Colonic mucosa (tissue), 4 donors: ENCODE measurements around the gene TRPM3. TPM values are rescaled to one million over a fixed set of nuclear protein-coding genes. Genes with fewer than 3 reads are reported as not detected.
"Not testable (repeated sequence)": the region's sequence is repeated elsewhere in the genome, so short reads cannot be mapped to it uniquely, and the experiment has no call there.

Experiments used
- DNase-seq: peaks from one replicate; pipeline ENCODE4 v3.0.0-alpha.2; 2020
- H3K27ac ChIP-seq: fragments of 200-600 bp; one replicate; pipeline ENCODE4 v1.8.0; 2021
- H3K27me3 ChIP-seq: fragments of 200-600 bp; one replicate; pipeline ENCODE4 v1.8.0; 2021
- H3K36me3 ChIP-seq: fragments of 200-600 bp; one replicate; pipeline ENCODE4 v1.8.0; 2021
- H3K4me1 ChIP-seq: fragments of 200-600 bp; one replicate; pipeline ENCODE4 v1.8.0; 2021; ENCODE audit warnings: mild to moderate bottlenecking
- H3K4me3 ChIP-seq: fragments of 200-600 bp; one replicate; pipeline ENCODE4 v1.8.0; 2021
- H3K9ac ChIP-seq, 2 donors: one replicate each; pipeline ENCODE4 v1.7.0; 2013; ENCODE audit warnings: control low read depth in 2 of 2, low read depth in 2 of 2, low read length in 2 of 2
- H3K9me3 ChIP-seq: fragments of 200-600 bp; one replicate; pipeline ENCODE4 v1.8.0; 2021
- intact Hi-C: fragments of 100-400 bp; cut with DNase I; formaldehyde crosslinking; loops from one replicate; pipeline ENCODE4 v1.14.1; 2022
- total RNA-seq, 2 donors: library from RNA; stranded (reverse); fragmentation: NEBNext Ultra II Directional in 1 of 2; extraction: Animal tissue kit (Norgen Biotek cat#: 25700) in 1 of 2; gene quantifications; one replicate each; pipeline ENCODE4 v1.2.1, GENCODE V29; 2021
- TF ChIP-seq, protein P1 (sequence below): fragments of 200-600 bp; IDR thresholded peaks from one replicate; pipeline ENCODE4 v1.8.0; 2022; ENCODE audit warnings: antibody characterized with exemption, mild to moderate bottlenecking
- donor health status: healthy.
- donor health status: DM: no; HTN: no; CAD: no.
- donor health status: DM: no; HTN: no; CAD: no.

Gene TRPM3
- total RNA-seq, 2 donors from 2014 or later: 0.32 to 0.35 TPM

DNA sequence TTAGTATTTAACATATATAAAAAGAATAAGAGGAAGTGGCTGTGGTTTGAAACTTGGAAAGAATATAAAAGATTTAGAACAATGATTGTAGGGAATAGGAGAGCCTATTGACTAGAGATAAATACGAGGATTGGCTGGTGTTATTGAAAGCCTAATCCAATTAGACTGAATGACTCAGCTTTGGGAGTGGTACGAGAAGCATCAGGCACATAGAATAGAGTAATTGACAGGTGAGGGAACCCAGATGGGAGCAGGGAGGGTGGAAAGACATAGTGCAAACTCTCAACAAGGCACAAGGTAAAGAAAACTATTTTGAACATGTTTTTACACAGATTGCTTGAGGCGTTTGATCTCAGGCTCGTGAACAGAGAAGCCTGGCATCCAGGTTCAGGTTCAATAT lies 368.1 kb downstream of the TRPM3 start:
- TF ChIP-seq, protein P1, sequence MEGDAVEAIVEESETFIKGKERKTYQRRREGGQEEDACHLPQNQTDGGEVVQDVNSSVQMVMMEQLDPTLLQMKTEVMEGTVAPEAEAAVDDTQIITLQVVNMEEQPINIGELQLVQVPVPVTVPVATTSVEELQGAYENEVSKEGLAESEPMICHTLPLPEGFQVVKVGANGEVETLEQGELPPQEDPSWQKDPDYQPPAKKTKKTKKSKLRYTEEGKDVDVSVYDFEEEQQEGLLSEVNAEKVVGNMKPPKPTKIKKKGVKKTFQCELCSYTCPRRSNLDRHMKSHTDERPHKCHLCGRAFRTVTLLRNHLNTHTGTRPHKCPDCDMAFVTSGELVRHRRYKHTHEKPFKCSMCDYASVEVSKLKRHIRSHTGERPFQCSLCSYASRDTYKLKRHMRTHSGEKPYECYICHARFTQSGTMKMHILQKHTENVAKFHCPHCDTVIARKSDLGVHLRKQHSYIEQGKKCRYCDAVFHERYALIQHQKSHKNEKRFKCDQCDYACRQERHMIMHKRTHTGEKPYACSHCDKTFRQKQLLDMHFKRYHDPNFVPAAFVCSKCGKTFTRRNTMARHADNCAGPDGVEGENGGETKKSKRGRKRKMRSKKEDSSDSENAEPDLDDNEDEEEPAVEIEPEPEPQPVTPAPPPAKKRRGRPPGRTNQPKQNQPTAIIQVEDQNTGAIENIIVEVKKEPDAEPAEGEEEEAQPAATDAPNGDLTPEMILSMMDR: no peak
- Histone ChIP-seq H3K4me3 (no peak overlapping the region), H3K27ac (no peak overlapping the region), H3K36me3 (no peaks in the 10 kb centered on the region), H3K9ac (no peak overlapping the region), H3K4me1 (no peaks in the 10 kb centered on the region), H3K27me3 (no peaks in the 10 kb centered on the region), H3K9me3 (no peaks in the 10 kb centered on the region)
- intact Hi-C loops: no loop called here
- no peak for DNase-seq

GRCh38 chr9:70749066-70749465 lies 372.4 kb downstream of the TRPM3 start:
- Histone ChIP-seq H3K27me3 (no peaks in the 10 kb centered on the region), H3K4me1 (no peaks in the 10 kb centered on the region), H3K36me3 (no peaks in the 10 kb centered on the region), H3K27ac (no peak overlapping the region), H3K9me3 (no peaks in the 10 kb centered on the region), H3K9ac (no peak overlapping the region), H3K4me3 (no peak overlapping the region)
- TF ChIP-seq, protein P1: no peak
- no peak for DNase-seq
- intact Hi-C loops: no loop called here

- no peaks in the 10 kb centered on the region for H3K36me3 ChIP-seq
- no peak overlapping the region for H3K4me3 ChIP-seq
- no peaks in the 10 kb centered on the region for H3K27me3 ChIP-seq
- no peak for DNase-seq
- H3K4me1 ChIP-seq: no peaks in the 10 kb centered on the region
- TF ChIP-seq, protein P1: no peak
- no peaks in the 10 kb centered on the region for H3K9me3 ChIP-seq
- H3K27ac ChIP-seq: no peak overlapping the region
- H3K9ac ChIP-seq: no peak overlapping the region
- intact Hi-C loops: no loop called here
Measured at GRCh38 chr9:70747261-70747718, 374.1 kb downstream of the TRPM3 start.

DNA sequence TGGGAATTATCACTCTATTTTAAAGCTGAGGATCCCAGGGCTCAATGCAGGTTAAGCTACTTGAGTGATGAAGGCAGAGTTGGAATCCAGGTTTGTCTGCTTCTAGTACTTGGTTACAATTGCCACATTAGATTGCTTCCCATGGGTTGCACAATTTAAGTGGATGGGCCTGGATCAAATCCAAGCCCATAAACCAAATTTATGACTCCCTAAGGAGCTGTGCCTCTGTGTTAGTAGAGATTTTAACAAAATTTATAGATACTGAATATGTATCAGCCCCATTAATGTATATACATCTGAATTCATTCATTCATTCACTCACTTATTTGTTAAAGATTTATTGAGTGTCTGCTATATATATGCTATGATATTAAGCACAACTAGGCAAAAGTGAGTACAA lies 374.7 kb downstream of the TRPM3 start:
- Histone ChIP-seq H3K27me3 (no peaks in the 10 kb centered on the region), H3K4me1 (no peaks in the 10 kb centered on the region), H3K27ac (no peak overlapping the region), H3K4me3 (no peak overlapping the region), H3K9ac (no peak overlapping the region), H3K9me3 (no peaks in the 10 kb centered on the region), H3K36me3 (no peaks in the 10 kb centered on the region)
- intact Hi-C loops: no loop called here
- DNase-seq: no peak
- TF ChIP-seq, protein P1: no peak

- TF ChIP-seq, protein P1: no peak
- no peaks in the 10 kb centered on the region for H3K36me3 ChIP-seq
Measured at GRCh38 chr9:70746316-70746715, 375.1 kb downstream of the TRPM3 start.

DNA sequence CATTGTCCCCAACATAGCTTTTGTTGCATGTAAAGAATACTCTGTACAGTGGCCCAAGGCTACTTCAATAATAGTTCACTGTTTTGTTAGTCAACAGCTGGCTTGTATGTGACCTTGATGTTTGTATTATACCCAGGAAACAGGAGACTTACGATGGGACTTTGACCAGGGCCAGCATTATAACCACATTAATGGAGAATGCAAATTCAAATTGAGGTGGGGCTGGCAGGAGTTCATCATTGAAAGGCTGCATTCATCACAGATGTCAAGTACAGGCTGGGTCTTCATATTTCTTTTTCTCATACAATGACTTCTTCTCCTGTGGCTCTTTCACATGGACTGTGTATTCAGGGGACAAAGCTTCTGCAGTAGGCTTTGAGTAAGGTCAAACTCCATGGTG lies 396.6 kb downstream of the TRPM3 start:
- intact Hi-C loops, DNase-seq: not testable (repeated sequence)

More at GRCh38 chr9:70746316-70746715, 375.1 kb downstream of the TRPM3 start:
- H3K27me3 ChIP-seq: no peaks in the 10 kb centered on the region
- H3K4me1 ChIP-seq: no peaks in the 10 kb centered on the region
- no peak overlapping the region for H3K4me3 ChIP-seq
- no peaks in the 10 kb centered on the region for H3K9me3 ChIP-seq
- no peak overlapping the region for H3K27ac ChIP-seq
- no peak overlapping the region for H3K9ac ChIP-seq
- intact Hi-C loops: no loop called here
- DNase-seq: no peak

GRCh38 chr9:70724025-70724424 lies 397.4 kb downstream of the TRPM3 start:
- H3K27me3 ChIP-seq, H3K4me3 ChIP-seq, H3K4me1 ChIP-seq, H3K9ac ChIP-seq, H3K9me3 ChIP-seq, H3K36me3 ChIP-seq, DNase-seq, H3K27ac ChIP-seq, intact Hi-C loops: not testable (repeated sequence)

More for the DNA sequence above, 396.6 kb downstream of the TRPM3 start:
- H3K27me3 ChIP-seq, H3K36me3 ChIP-seq, H3K9ac ChIP-seq, H3K9me3 ChIP-seq, H3K4me3 ChIP-seq, H3K27ac ChIP-seq, H3K4me1 ChIP-seq: not testable (repeated sequence)

GRCh38 chr9:70706797-70707196 lies 414.6 kb downstream of the TRPM3 start:
- H3K27ac ChIP-seq, DNase-seq, H3K27me3 ChIP-seq, intact Hi-C loops, H3K9ac ChIP-seq, H3K36me3 ChIP-seq, H3K4me3 ChIP-seq, H3K9me3 ChIP-seq, H3K4me1 ChIP-seq: not testable (repeated sequence)
